Measurements from ENCODE around the gene SPATC1L.
"Not testable (repeated sequence)": the region's sequence is repeated elsewhere in the genome, so short reads cannot be mapped to it uniquely, and the experiment has no call there.

Gene SPATC1L

GRCh38 chr21:46178961-46179360 is 5.3 kb downstream of the SPATC1L start:
- TF ChIP-seq CTCF (conservative IDR thresholded peaks at IDR 0.05; ENCODE audit: low read length), result no peak
- DNase-seq (ENCODE audit: low read depth), result no peak
- H3K4me3 ChIP-seq (ENCODE audit: low read length), result no peak overlapping the region

GRCh38 chr21:46176443-46177129 is 7.7 kb downstream of the SPATC1L start:
- not testable (repeated sequence) for H3K4me3 ChIP-seq (ENCODE audit: low read length); DNase-seq (ENCODE audit: low read depth)

GRCh38 chr21:46173573-46173972 is 10.7 kb downstream of the SPATC1L start:
- DNase-seq (ENCODE audit: low read depth), result no peak
- H3K4me3 ChIP-seq (ENCODE audit: low read length), result no peak overlapping the region
- no peak for TF ChIP-seq CTCF (conservative IDR thresholded peaks at IDR 0.05; ENCODE audit: low read length)

- H3K4me3 ChIP-seq (ENCODE audit: low read length), result no peak overlapping the region
- no peak for TF ChIP-seq CTCF (conservative IDR thresholded peaks at IDR 0.05; ENCODE audit: low read length)
- no peak for DNase-seq (ENCODE audit: low read depth)
These were observed 11.3 kb downstream of the SPATC1L start for GRCh38 chr21:46172863-46173528.

GRCh38 chr21:46171996-46172862 is 12.0 kb downstream of the SPATC1L start:
- DNase-seq (ENCODE audit: low read depth), result no peak
- no peak for TF ChIP-seq CTCF (conservative IDR thresholded peaks at IDR 0.05; ENCODE audit: low read length)
- no peak overlapping the region for H3K4me3 ChIP-seq (ENCODE audit: low read length)

- no peak for TF ChIP-seq CTCF (conservative IDR thresholded peaks at IDR 0.05; ENCODE audit: low read length)
- DNase-seq (ENCODE audit: low read depth), result peak; percentile 38
- H3K4me3 ChIP-seq (ENCODE audit: low read length), result no peak overlapping the region
These were observed 12.7 kb downstream of the SPATC1L start for GRCh38 chr21:46171585-46171984.

GRCh38 chr21:46170436-46171193 is 13.6 kb downstream of the SPATC1L start:
- not testable (repeated sequence) for H3K4me3 ChIP-seq (ENCODE audit: low read length); DNase-seq (ENCODE audit: low read depth)
